GM19397 (cell line): ENCODE measurements around the gene NXF1.
"Not testable (repeated sequence)": the region's sequence is repeated elsewhere in the genome, so short reads cannot be mapped to it uniquely, and the experiment has no call there.

Source experiments
- ATAC-seq: cut with Tn5 transposase; IDR thresholded peaks from one replicate; pipeline ENCODE4 v1.9.1; 2021; ENCODE audit warnings: mild to moderate bottlenecking, moderate library complexity; ENCODE audit not compliant: unreplicated experiment

The NXF1 gene

DNA sequence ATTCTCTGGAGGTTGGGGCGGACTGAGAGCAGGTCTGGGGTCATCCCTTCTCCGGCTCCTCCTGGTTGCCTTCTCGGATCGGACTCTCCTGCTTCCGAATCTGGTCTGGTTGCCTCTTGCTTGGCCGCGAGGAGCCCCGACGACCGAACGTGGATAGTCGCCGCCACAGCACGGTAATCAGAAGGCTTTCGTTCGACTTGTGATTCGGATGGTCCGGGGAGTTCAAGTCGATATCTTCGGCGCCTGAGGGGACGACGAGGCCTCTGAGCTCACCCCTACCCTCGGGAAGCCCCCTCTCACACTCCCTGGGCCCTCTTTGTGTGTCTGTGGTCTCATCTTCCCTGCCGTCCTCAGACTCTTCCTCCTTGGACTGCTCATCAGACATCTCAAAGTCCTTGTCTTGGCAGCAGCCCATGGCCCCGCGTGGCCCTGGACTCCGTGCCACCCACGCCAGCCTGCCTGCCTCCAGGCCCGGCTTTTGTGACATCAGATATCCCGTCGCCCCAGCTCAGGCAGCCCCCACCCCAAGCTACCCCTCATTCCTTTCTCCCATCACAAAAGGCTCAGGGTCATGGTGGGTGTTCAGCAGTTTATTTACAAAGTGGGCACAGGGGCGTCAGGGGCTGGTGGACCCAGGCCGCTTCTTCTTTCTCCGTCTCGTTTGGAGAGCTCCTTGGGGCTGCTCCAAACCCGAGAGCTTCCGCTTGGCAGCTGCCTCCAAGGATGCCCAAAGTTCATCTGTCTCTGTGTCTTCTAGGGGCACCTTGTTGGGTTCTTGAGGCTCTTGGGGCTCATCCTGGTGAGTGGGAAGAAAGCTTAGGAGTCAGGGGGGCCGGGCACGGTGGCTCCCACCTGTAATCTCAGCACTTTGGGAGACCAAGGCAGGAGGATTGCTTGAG, 27.3 kb upstream of the NXF1 start, which contains the start of gene TEX54:
TEX54 (minus strand) TSS at position 506 of the 899 bp plus-strand sequence.
- ATAC-seq, result peak; percentile 14

DNA sequence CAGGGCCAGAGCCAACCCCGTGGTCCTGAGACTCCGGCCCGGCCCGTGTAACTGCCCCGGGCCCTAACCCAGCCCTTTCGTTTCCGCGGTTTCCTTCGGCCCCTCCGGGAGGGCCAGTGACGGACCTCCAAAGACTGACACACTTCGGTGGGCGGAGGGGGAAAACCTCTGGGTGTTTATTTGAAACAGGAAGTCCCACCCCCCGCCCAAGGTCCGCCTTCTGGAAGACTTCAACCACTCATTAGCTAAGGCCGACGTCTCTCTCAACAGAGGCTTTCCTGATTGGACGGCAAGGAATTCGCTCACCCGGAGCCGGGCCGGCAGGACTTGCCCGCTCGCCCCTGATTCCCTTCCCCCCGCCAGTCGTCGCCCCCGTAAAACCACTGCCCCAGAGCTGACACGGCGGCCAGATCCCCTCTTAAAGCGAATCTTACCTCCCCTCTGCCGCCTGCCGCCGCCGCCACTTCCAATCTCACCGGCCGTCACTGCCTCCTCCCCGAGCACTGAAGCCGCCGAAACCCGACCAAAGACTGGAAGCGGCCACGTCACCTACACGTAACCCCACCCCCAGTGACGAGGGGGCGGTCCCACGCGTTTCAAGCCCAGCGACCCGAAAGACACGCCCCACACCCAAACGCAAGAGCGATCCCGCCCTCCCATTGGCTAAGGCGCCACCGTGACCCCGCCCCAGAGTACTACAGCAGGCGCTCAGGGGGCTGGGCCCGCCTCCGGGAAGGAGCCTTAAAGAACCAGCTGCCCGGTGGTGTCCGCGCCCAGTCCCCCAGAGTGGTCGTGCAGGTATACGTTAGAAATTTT, 26.5 kb upstream of the NXF1 start, which contains the start of gene STX5:
STX5 (minus strand) TSS at position 532 of the 816 bp plus-strand sequence. CDS start 808 bp downstream, outside the sequence.
- ATAC-seq, result peak; percentile 78

DNA sequence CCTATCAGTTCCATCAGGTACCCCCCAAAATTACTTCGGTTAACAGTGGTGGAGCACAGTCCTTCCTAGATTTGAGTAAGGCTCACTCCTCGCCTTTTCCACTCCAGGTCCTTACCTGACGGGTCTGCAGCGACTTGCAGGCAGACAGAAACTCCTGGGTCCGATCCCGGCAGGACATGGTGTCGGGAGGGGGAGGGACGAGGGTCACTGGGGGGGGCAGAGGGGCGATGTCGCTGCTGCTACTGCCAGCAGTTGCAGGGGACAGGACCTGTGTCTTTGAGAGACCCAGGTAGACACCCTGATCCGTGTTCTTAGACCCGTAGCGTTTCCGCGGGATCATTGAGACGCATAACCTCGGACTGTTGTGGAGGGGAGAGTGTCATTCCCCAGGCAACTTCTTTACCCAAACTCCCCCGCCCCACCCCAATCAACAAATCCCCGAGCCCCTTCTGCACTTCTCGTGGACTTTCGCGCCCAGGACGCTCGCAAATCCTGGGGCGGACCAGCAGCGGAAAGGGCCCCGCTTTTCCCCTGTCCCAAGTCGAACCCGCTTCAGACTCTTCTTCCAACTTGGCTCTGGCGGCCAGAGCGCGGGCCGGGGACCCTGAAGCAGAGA, 25.8 kb upstream of the NXF1 start:
- no peak for ATAC-seq

DNA sequence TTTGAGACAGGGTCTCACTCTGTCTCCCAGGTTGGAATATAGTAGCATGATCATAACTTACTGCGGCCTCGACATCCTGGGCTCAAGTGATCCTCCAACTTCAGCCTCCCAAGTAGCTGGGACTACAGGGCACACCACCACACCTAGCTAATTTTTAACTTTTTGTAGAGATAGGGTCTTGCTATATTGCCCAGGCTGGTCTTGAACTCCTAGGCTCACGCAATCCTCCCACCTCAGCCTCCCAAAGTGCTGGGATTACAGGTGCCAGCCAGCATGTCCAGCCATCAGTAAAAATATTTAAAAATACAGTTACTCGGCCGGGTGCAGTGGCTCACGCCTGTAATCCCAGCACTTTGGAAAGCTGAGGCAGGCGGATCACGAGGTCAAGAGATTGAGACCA, 22.9 kb upstream of the NXF1 start:
- ATAC-seq, result not testable (repeated sequence)

DNA sequence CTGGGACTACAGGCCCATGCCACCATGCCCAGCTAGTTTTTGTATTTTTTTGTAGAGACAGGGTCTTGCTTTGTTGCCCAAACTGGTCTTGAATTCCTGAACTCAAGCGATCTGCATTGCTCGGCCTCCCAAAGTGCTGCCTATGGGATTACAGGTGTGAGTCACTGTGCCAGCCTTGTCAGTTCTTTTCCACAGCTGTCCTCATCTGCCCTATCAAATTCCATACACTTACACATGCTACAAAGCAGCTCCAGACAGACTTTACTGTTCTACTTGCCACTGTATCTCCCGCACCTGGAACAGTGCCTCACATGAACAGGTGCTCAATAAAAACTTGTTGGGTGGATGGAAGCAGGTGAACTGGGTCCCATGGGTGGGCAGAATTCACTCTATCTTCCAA, 18.4 kb upstream of the NXF1 start:
- no peak for ATAC-seq

DNA sequence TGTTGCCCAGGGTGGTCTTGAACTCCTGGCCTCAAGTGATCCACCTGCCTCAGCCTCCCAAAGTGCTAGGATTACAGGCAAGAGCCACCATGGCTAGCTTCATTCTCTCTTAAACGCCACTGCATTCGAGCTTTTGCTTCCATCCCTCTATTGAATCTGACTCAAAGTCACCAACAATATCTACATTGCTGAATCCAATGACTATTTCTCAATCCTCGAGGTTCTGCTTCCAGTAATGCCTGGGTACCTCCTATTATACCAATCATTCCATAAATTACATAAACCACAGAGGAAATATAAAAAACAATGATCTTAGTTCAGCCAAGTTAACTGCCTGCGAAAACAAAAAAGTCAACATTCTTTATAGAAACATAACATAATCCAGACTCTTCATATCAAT, 11.9 kb upstream of the NXF1 start:
- no peak for ATAC-seq

DNA sequence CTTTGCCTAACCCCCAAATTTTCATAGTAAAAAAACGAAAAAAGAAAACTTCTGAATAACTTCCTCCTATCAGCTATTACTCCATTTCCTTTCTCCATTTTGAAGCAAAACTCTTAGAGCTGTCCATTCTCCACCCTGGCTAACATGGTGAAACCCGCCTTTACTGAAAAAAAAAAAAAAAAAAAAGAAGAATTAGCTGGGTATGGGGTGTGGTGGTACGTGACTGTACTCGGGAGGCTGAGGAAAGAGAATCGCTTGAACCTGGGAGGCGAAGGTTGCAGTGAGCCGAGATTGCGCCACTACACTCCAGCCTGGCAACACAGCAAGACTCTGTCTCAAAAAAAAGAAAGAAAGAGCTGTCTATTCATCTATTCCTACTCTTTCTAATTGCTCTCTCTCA, 11.3 kb upstream of the NXF1 start:
- ATAC-seq, result no peak

DNA sequence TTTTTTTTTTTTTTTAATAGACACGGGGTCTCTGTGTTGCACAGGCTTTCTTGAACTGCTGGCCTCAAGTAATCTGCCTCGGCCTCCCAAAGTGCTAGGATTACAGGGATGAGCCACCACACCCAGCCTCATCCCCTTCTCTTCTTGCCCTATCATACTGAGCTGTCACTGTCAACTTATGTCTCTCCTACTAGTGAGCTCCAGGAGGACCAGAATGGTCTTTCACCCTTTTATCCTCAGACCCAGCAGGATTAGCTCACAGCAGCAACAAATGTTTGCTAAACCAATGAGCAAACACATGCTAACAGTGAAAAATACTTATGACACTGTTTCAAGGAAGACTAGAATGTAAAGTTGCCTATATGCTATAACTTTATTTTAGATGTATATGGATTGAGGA, 6.4 kb upstream of the NXF1 start:
- no peak for ATAC-seq

DNA sequence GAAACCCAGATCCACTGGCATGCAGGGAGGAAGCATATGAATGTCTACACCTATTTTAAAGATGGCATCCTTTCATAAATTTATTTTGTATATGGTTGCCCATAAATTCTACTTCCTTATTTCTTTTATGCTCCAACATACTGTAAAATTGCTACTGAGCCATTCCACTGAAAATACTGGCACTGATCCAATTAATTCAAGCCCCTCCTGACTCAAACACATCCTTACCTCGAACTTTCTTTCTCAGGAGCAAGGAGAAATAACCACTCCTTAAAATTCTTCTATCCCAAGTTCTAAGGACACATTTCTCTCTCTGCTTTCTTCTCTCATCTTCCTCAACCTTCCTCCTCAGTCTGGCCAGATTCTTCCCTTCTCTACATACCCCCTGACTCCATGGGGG, 5.5 kb upstream of the NXF1 start:
- ATAC-seq, result no peak

DNA sequence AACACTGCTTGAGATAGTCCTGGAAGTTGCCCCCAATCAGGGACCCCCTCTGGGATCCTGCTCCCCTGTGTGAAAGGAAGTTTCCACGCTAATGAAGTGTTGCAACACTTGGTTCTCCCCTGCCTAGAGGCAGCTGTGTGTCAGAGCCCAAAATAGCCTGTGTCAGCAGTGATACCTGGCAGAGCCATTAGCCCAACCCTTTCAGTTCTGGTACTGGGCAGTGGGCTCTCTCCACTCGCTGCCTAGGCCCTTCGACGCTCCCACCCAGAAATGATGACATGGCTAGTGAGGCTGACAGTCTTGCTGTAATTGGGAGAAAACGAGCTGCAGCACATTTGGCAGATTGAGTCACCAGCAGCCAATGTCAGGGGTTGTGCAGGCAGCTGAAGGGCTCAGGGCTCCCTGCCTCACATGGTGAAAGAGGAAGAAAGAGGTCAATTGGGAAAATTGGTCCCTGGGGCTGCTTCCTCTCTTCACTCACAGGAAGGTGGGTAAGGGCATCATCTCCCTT, 1.4 kb upstream of the NXF1 start:
- ATAC-seq, result no peak

DNA sequence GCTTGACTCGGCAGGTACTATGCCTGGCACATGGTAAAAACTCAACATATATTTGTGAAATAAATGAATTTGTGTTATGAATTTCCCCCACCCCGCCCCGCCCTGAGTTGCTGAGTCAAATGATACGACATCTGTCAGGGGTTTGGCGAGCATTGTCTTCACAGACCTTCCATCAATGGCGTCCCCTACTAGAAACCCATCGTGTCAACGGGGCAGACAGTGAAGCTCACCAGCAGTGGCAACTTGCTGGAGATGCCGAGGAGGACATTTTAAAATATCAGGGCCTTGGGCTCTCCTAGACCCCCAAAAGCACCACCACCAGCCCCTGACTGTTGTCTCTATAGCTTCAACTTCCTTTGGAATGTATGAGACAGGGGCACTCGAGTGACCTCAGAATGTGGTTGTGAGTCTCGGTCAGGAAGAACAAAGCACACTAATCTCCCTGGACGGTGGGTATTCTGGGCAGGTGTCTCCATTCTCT, 761 bp upstream of the NXF1 start:
- no peak for ATAC-seq

DNA sequence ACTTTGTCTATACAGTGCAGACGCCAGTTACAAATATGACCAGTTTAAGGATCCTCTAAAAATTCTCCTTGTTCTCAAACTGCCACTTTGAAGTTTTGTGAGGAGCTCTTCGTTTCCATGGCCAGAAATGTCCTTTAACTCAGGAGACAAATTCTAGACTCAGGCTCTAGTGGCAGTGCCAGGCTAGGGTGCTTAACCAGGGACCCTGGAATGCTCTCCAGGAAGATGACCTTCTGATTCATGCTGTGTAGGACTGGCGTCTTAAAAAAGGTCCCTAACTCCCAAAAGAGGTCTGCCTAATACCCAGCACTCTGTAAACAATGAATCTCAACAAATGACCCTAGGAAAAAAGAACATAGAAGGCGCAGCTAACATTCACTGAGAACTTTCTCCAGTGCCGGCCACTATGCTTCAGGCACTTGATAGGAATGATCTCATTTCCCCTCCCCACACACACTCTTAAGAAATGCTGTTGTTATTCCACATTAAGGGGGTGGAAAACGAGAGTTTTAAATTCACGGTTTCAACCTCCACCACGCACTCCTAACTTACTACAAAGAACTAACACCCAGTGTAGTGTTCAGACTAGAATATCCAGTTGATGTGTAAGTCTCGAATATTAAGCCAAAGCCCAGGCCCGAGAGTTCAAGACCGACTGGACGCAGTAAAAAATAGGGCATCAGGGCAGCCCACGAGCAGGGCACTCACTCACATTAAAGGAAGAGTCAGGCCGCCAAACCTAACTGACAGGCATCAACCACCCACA, 747 bp downstream of the NXF1 start:
- no peak for ATAC-seq

DNA sequence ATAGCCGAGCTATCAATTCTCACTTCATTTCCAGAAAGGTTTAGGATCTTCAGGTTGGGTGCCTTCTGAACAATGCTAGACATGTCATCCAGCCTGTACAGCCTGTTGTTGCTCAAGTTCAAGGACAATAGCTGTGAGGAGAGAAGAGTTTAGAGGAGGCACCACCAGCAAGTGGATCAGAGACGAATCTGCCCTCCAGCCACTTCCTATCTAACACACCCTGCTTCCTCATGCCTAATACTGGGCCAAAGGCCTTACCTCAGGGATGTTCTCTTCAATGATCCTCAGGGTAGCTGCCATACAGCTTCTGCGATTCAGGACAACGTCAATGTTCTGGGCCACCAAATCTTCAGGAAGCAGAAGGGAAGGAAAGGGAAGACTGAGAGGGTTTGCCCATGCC, 4.2 kb downstream of the NXF1 start:
- ATAC-seq, result no peak

DNA sequence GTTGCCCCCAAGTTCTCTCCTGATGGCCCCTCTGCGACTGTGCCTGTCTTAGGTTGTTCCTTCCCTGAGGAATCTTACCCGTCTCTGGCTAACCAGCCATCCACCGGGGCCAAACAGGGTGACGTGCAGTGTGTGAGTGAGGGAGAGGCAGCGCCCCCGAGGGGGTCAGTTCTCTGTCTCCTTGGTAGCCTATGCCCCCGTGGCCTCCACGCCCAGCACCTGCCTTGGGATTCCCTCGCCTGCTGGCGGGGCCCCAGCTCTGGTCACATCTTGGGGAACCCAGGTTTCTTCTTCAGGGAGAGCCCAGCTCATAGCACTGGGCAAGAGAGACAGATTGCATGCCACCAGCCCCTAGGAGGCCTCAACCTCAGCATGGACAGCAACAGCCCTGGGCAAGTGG, 5.8 kb downstream of the NXF1 start:
- ATAC-seq, result no peak

DNA sequence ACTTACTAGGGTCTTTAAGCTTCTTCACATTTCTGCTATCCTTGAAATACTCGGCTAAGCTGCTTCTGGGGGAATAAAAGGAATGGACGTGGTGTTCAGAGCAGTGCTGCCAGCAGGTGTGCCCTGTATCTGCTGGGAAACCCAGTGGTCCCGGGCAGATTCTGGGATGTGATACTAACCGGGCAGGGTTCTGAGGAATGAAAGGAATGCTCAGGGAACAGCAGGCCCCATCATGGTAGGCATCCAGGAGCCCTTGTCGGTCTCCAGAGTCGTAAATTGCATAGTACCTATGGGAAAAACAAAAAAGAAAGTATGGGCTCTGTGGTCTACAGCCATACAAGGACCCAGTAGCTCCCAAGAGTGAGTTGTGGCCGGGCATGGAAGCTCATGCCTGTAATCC, 9.0 kb downstream of the NXF1 start:
- ATAC-seq, result no peak

DNA sequence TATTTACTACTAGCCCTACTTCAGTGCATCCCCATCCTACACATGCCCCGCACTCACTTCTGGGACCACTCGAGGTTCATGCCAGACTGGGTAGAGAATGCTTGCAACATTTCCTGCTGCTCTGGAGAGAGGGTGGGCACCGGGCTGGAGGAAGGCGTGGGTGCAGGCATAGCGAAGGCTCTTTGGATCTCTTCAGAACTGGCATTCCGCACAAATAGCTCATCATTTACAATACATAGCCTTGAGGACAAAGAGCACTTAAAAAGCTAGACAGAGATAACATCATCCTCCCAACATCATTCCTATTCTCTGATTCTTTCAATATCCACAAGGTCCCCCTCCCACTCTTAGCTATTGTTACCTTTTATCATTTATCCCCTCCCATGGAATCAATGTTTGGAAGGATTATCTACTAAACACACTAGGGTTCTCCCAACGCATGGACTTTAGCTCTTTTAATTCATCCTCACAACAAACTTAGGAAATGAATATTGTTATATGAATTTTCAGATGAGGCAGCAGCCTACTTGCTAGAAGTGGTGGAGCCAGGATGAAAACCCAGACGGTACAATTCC, 11.0 kb downstream of the NXF1 start:
- ATAC-seq, result no peak

DNA sequence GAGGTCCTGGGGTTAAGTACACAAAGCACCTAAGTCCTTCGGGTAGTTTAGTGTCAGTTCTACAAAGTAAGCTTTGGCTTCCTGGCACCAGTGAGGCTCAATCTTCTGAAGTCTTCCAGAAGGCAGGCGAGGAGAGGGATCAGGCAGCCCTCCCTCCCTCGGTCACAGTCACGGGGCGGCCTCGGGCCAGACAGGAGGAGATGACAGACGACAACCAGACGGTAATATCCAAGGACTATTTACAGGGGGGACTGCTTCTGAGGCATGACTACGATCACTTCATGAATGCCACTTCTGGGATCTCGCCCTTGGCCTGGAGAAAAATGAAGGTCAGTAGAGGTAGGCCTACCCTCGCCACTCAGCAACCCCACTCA, 13.1 kb downstream of the NXF1 start:
- no peak for ATAC-seq

DNA sequence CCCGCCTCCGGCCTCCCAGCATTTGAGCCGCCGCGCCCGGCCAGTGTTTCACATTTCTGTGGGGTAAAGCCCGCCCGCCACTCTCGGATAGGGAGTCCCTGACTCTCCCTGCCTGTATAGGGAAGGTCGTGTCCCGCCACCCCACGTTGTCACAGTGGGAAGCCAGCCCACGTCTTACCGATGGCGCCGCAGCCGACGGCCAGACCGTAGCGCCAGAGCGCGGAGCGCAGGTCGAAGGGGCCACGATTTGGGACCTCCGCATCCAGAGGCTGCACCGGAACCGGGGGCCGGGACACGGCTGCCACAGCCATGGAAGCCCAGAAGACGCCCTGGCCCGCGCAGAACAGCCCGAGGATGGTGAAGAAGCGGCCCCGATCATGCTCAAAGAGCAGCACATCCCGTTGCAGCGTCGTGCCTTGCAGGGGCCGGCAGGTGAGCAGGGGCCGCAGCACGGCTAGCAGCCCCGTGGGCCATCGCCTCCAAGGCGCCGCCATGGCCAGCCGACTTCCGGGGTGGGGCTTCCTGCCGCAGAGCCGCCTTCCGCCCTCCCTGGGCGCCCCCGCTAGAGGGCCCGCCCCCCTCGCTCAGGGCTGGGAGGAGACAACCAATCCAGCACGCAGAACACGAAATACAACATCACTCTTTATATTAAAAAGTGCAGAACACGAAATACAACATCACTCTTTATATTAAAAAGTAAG, 13.6 kb downstream of the NXF1 start, which contains the start of gene TMEM223:
TMEM223 (minus strand) TSS at position 506 of the 701 bp plus-strand sequence; CDS start at position 494, 12 bp downstream.
- ATAC-seq, result peak; percentile 67

DNA sequence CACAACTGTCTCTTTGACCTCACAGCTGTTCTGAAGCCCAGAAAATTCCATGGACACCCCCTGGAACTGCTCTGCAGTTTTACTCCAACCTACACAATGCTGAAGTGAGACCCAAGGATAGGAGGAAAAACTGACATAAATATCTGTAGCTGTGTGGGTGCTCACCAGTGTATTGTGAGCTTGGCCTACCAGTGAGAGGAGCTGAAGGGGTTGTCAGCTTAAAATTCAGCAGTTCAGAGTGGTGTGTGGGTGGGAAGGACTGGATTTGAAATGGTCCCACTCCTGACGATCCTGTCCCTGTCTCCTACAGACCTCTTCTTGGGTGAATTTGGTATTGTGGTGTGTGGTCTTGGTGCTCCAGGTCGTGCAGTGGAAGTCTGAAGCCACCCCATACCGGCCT, 15.7 kb downstream of the NXF1 start:
- no peak for ATAC-seq
